ENCODE data around the gene PTPRJ.

DNA sequence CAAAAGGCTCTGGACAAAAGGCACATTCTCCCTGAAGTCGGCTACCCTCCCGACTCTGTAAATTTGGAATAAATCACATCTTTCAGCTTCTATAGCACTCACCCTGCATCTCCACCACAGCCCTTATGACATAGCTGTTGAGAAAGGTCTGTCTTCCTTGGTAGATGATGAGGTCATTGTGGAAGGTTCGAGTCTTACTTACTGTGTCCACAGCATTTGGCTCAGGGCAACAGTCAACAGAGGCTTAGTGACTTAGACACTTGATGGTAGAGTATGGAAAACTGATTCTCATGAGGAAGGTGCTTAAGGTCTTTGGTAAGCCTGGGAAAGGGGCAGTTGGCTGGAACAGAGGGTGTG lies 45.6 kb downstream of the PTPRJ start:
- TF ChIP-seq, protein P1, sequence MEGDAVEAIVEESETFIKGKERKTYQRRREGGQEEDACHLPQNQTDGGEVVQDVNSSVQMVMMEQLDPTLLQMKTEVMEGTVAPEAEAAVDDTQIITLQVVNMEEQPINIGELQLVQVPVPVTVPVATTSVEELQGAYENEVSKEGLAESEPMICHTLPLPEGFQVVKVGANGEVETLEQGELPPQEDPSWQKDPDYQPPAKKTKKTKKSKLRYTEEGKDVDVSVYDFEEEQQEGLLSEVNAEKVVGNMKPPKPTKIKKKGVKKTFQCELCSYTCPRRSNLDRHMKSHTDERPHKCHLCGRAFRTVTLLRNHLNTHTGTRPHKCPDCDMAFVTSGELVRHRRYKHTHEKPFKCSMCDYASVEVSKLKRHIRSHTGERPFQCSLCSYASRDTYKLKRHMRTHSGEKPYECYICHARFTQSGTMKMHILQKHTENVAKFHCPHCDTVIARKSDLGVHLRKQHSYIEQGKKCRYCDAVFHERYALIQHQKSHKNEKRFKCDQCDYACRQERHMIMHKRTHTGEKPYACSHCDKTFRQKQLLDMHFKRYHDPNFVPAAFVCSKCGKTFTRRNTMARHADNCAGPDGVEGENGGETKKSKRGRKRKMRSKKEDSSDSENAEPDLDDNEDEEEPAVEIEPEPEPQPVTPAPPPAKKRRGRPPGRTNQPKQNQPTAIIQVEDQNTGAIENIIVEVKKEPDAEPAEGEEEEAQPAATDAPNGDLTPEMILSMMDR (IDR thresholded peaks at IDR 0.05), result no peak
- TF ChIP-seq EZH2 (IDR thresholded peaks at IDR 0.05; ENCODE audit: borderline replicate concordance, insufficient read depth, low read depth, low read length, poor library complexity, severe bottlenecking), result no peak
